Thymus (tissue), 11 donors: ENCODE data around the gene KLHL25. TPM values are rescaled to one million over a fixed set of nuclear protein-coding genes. Genes with fewer than 3 reads are reported as not detected.
A peak's percentile ranks its signal among the peaks of the same experiment; 100 is the strongest.

Experiments used
- DNase-seq, 9 donors: peaks; one replicate each; pipeline ENCODE4 v3.0.0-alpha.2; 2013; ENCODE audit warnings: low spot score in 9 of 9, low read depth in 6 of 9, missing footprints in 1 of 9
- H3K27ac ChIP-seq, 2 donors: one replicate each; pipeline ENCODE4 v1.5.1; 2013; ENCODE audit warnings: control low read depth in 1 of 2, low read depth in 1 of 2, low read length in 1 of 2, mild to moderate bottlenecking in 1 of 2, moderate library complexity in 1 of 2
- H3K27me3 ChIP-seq, 2 donors: one replicate each; pipeline ENCODE4 v1.5.1; 2013; ENCODE audit warnings: low read length in 1 of 2; ENCODE audit not compliant: control insufficient read depth in 2 of 2, insufficient read depth in 1 of 2
- H3K36me3 ChIP-seq, 2 donors: one replicate each; pipeline ENCODE4 v1.5.1; 2013; ENCODE audit warnings: low read length in 1 of 2, mild to moderate bottlenecking in 1 of 2, moderate library complexity in 1 of 2; ENCODE audit not compliant: control insufficient read depth in 2 of 2, insufficient read depth in 2 of 2
- H3K4me1 ChIP-seq, 2 donors: one replicate each; pipeline ENCODE4 v1.5.1; 2013; ENCODE audit warnings: low read length in 2 of 2; ENCODE audit not compliant: control insufficient read depth in 2 of 2, insufficient read depth in 2 of 2
- H3K4me3 ChIP-seq, 2 donors: one replicate each; pipeline ENCODE4 v1.5.1; 2013; ENCODE audit warnings: low read length in 2 of 2, control low read depth in 1 of 2, mild to moderate bottlenecking in 1 of 2
- H3K9me3 ChIP-seq, 2 donors: one replicate each; pipeline ENCODE4 v1.5.1; 2013; ENCODE audit warnings: low read length in 1 of 2, mild to moderate bottlenecking in 1 of 2; ENCODE audit not compliant: control insufficient read depth in 2 of 2, insufficient read depth in 1 of 2
- WGBS: extraction: QIAGEN DNeasy Blood & Tissue Kit; methylation state at CpG from one replicate; pipeline ENCODE4 v1.1.7; 2013; 5-methylcytosine and 5-hydroxymethylcytosine counted together
- polyA plus RNA-seq: library from polyadenylated mRNA; stranded (reverse); fragments of 200-250 nt; gene quantifications from one replicate; pipeline ENCODE4 v1.2.3, GENCODE V29; 2013
- total RNA-seq: library from RNA; stranded (reverse); fragments of 120-200 nt; gene quantifications from one replicate; pipeline ENCODE4 v1.2.4, GENCODE V29; 2013
- donor health status: healthy.

The KLHL25 gene
- total and polyA plus RNA-seq, 2 donors = 3.2 to 3.7 TPM

DNA sequence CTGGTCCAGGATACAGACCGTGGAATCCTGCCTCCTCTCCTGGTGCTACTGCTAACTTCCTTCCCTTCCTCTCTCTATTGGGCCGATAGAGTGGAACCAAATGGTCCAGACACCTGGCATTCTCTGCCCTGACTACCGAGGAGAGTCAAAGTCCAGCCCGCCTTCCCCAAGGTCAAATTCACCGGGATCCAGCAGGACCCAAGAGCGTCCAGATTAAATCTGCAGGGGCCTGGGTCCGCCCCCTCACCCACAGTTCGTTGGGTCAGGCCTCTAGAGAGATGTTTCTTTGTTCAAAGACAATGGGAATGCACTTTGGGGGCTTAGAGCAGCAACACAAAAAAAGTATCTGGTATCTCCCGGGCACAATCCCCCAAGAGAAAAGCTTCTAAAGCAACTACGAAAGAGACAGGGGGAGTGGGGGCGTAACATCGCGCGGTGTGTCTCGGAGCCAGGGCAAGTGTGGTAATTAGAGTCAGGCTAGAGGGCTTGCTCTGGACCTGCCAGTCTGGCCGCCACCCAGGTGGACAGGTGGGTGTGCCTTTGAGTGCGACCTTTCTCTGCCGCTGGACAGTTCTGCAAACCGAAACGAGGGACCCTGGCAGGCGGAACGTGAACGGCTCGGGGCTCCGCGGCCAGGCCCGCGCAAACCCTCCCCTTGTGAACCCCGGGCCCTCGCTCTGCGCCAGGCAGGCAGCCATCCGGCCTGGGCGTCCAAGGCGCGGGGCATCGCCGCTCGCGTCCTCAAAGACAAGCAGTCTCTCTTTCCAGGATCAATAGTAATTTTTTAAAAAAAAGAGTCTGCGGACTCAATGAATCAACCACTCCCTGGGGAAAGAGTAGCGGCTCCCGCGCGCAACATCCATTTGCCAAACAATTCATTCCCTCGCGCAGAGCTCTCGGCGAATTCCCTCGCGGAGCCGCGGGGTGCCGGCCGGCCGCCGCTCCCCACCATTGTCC, 806 bp downstream of the KLHL25 start:
- H3K4me1 ChIP-seq = peaks cover 9 to 15% of the 10 kb centered on the region in 2 donors
- DNase-seq = peak in 6 of 9 donors; percentile 16 to 64 (median 36)
- 7% methylated on average over 56 of the region's 56 CpGs for WGBS
- H3K36me3 ChIP-seq = no peaks in the 10 kb centered on the region
- no peak overlapping the region for H3K27ac ChIP-seq
- H3K9me3 ChIP-seq = peaks cover 0 to 2% of the 10 kb centered on the region in 2 donors
- H3K27me3 ChIP-seq = peaks cover 0 to 4% of the 10 kb centered on the region in 2 donors
- H3K4me3 ChIP-seq = peak overlapping the region; percentile 52 to 77

DNA sequence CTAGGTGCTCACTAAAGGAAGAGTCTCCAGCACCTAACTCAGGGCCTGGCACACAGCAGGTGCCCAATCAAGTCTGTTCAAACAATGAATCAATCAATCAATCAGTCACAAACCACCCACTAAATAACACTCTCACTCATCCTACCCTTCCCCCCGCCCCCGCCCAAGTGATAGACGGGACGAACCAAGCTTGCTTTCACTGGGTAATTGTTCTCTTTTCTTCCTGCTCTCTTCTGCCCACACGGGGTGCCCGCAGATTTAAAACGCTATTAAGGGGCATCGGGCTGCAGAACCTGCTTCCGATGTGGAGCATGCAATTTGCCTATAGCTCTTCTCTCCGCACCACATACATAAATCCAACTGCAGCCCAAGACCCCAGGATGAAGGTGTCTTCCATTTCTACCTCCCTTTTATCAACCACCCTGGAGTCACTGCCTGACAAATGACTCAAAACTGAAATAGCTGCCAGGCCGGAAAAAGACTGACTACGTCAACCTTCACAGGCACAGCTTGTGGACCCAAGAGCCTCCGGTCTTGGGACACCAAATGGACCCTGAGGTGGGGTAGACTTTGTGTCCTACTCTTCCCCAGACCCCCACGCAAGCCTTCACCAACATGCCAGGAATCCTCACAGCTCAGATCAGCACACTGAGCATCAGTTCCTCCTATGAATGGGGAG, 1.7 kb downstream of the KLHL25 start:
- peaks cover 0 to 2% of the 10 kb centered on the region in 2 donors for H3K9me3 ChIP-seq
- 90% methylated on average over 14 of the region's 14 CpGs for WGBS
- peaks cover 9 to 21% of the 10 kb centered on the region in 2 donors for H3K4me1 ChIP-seq
- H3K27me3 ChIP-seq = peaks cover 0 to 4% of the 10 kb centered on the region in 2 donors
- H3K27ac ChIP-seq = no peak overlapping the region
- DNase-seq = no peak
- H3K36me3 ChIP-seq = no peaks in the 10 kb centered on the region
- peak overlapping the region in 1 of 2 donors; percentile 52 for H3K4me3 ChIP-seq

DNA sequence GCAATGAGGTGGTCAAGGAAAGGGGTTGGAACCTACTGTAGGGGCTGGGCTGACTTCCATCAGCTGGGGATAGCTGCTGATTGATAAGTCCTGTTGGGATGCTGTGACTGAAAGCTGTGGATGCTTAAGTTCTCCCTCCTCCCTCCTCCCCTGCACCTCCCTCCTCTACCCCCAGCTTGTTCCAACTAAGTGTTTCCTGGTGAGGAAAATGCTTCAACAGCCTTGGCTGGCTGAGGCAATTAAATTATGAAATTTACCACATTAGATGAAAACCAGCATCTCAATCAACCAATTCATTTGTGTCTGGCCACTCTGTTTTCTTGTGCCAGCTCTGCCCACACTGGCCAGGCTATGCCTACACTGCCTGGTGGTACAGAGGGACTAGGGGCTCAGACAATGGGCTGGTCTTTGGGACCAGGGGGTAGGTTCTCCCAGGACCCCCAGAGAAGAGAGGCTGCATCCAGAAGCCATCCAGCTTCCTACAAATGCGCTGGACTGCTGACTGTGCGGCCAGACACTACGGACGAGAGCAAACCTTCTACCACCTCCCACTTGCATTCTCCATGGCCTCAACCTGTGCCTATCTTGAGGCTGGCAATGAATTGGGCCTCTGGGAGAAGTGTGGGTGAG, 2.5 kb downstream of the KLHL25 start:
- H3K36me3 ChIP-seq = no peaks in the 10 kb centered on the region
- peaks cover 0 to 2% of the 10 kb centered on the region in 2 donors for H3K9me3 ChIP-seq
- DNase-seq = no peak
- H3K27me3 ChIP-seq = peaks cover 0 to 4% of the 10 kb centered on the region in 2 donors
- no peak overlapping the region for H3K27ac ChIP-seq
- H3K4me3 ChIP-seq = no peak overlapping the region
- 99% methylated on average over 4 of the region's 4 CpGs for WGBS
- peaks cover 9 to 21% of the 10 kb centered on the region in 2 donors for H3K4me1 ChIP-seq

DNA sequence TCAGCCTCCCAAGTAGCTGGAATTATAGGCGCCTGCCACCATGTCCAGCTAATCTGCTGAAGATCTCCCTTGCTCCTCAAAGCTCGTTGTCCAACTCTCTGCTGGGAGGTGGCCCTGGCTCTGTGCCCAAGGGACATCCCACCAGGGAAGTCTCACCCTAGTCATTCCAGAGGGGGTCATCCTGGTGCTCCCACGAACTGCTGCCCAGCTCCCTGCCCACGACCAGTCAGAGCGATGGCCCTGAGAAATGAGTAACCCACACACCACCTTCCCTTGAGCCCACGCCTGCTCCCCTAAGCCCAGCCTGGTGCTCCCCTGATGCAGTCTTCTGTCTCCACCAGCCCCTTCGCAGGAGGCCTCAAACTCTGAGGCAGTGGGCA, 5.2 kb downstream of the KLHL25 start:
- Histone ChIP-seq H3K27me3 (peaks cover 0 to 2% of the 10 kb centered on the region in 2 donors), H3K27ac (no peak overlapping the region), H3K9me3 (peaks cover 0 to 2% of the 10 kb centered on the region in 2 donors), H3K4me3 (no peak overlapping the region), H3K4me1 (peaks cover 17 to 37% of the 10 kb centered on the region in 2 donors), H3K36me3 (no peaks in the 10 kb centered on the region)
- no peak for DNase-seq
- WGBS = 96% methylated on average over 7 of the region's 7 CpGs

DNA sequence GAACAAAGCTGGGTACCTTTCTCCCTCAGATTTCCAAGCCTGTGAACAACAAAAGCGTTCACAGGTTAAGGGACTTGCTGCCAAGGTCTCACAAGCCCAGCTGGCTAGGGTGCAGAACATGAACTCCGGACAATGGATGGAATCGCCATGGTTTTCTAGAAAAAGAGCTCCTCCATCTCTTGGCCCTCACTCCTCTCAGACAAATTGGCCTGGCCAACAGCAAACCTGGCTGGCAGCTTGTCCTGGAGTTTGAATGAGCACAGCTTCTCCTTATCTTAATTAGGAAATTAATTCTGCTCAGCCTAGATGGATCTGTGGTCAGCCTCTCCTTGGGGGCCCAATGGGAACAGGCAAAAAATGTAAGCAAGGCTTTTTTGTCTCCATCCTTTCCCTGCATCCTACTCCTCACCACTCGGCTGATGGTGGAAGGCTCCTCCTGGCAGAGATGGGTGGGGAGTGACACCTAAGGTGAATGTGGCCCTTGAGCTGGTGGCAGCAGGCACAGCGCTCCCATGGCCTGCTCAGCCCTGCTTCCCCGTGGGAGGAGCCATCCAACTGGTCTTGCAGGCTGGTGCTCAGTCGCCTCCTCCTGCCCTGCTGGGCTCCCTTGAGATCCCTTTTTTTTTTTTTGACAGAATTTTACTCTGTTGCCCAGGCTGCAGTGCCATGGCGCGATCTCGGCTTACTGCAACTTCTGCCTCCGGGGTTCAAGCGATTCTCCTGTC, 5.8 kb downstream of the KLHL25 start:
- Histone ChIP-seq H3K36me3 (no peaks in the 10 kb centered on the region), H3K4me1 (peaks cover 17 to 38% of the 10 kb centered on the region in 2 donors), H3K4me3 (no peak overlapping the region), H3K27ac (no peak overlapping the region), H3K27me3 (peaks cover 0 to 2% of the 10 kb centered on the region in 2 donors), H3K9me3 (peaks cover 0 to 2% of the 10 kb centered on the region in 2 donors)
- 97% methylated on average over 12 of the region's 12 CpGs for WGBS
- no peak for DNase-seq

DNA sequence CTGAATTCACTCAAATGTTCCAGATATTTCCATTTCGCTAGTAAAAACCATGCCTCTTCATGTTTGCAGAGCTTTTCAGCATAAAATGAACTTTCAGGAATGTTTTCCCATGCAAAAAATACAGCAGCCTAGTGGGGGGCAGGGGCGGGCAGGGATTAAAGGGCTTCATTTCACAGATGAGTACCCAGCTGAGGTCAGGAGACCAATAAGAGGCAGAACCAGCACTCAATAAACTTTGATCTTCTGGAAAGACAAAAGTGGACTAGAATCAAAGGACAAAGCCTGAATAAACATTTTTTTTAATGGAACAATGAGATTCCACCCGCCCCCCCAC, 8.0 kb downstream of the KLHL25 start:
- no peak for DNase-seq
- Histone ChIP-seq H3K27ac (no peak overlapping the region), H3K4me1 (peaks cover 12 to 27% of the 10 kb centered on the region in 2 donors), H3K9me3 (peaks cover 0 to 2% of the 10 kb centered on the region in 2 donors), H3K27me3 (no peaks in the 10 kb centered on the region), H3K4me3 (no peak overlapping the region), H3K36me3 (no peaks in the 10 kb centered on the region)
- WGBS = 97% methylated on average over 3 of the region's 3 CpGs

DNA sequence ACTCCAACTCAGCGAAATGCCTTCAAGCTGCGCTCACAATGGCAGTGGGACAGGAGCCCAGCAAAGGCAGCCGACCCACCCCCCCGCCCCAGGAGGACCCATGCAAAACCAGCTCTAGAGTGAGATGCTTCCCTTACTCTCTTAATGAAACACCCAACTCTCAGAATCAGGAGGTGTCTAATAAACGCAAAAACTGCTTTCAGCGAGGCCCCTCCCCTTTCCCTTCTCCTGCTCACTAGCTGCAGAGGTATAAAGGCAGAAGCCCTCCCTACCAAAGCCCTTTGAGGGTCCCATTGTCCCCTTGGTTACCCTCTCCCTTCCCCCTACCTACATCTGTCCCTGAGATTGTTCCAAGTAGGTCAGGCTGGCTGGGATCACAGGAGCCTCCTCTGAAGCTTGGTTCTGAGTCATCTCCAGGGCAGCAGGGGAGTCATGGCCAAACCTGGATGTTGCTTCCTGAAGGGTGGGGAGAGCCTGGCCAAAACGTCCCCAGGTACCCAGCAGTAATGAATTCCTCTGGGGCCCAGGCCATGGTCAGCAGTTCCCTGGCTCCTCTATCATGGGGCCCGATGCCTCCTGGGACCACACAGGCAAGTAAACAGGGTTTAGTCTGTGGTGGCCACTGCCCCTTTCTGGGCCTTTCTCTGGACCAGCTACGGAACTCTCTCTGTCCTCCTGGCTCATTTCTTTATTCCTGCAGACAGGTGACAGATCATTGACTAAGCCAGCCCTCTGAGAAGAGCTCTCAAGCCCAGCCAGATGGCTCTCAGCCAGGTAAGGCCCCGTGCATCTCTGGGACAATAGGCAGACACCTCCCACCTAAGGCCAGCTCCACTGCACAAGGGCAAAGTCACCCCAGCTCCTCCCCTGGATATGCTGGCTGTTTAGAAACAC, 8.6 kb downstream of the KLHL25 start:
- H3K36me3 ChIP-seq = no peaks in the 10 kb centered on the region
- WGBS = 58% methylated on average over 10 of the region's 10 CpGs
- peaks cover 0 to 2% of the 10 kb centered on the region in 2 donors for H3K9me3 ChIP-seq
- H3K4me1 ChIP-seq = peaks cover 12 to 27% of the 10 kb centered on the region in 2 donors
- H3K27ac ChIP-seq = peak overlapping the region; percentile 55 to 70
- DNase-seq = no peak
- H3K27me3 ChIP-seq = no peaks in the 10 kb centered on the region
- H3K4me3 ChIP-seq = no peak overlapping the region

DNA sequence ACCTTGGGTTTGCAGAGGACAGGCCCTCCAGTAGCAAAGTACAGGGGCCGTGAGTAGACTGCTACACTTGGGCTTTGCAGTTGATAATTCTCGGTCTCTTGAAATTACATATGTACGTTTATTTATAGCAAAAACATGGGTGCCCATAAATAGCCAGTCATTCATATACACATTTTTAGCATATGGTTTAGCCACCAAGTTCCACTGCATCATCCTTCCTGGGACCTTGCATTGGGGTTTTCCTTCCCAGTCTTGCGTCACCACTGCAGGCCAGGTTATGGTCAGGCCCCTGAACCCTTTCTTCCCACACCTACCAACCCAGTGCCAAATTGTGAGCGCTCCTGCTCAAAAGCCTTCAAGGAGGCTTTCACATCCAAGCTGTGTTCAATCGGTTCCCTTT, 12.7 kb downstream of the KLHL25 start:
- H3K4me1 ChIP-seq = peaks cover 12 to 21% of the 10 kb centered on the region in 2 donors

More for the DNA sequence above, 12.7 kb downstream of the KLHL25 start:
- Histone ChIP-seq H3K9me3 (no peaks in the 10 kb centered on the region), H3K27me3 (no peaks in the 10 kb centered on the region), H3K36me3 (no peaks in the 10 kb centered on the region), H3K4me3 (no peak overlapping the region), H3K27ac (no peak overlapping the region)
- DNase-seq = no peak
- WGBS = 97% methylated on average over 6 of the region's 6 CpGs
